SH-SY5Y (cell line): ENCODE results near the gene SP5.

ENCODE experiments used
- GATA2 ChIP-seq: IDR thresholded peaks from 2 replicates; pipeline ENCODE4 v1.6.1; 2011; ENCODE audit warnings: mild to moderate bottlenecking, low read depth, low read length
- GATA3 ChIP-seq: IDR thresholded peaks from 2 replicates; pipeline ENCODE4 v1.6.1; 2011; ENCODE audit warnings: low read depth, mild to moderate bottlenecking, low read length, moderate library complexity

The SP5 gene

GRCh38 chr2:170715062-170715931, at the start of gene SP5:
Gene SP5, plus strand, starts transcription at chr2:170715337. Its CDS starts 176 bp downstream, at chr2:170715513.
- TF ChIP-seq GATA2, result no peak
- TF ChIP-seq GATA3, result no peak

GRCh38 chr2:170665743-170666142, 49.4 kb upstream of the SP5 start:
- TF ChIP-seq GATA3 (no peak), GATA2 (no peak)

- TF ChIP-seq GATA3 (no peak), GATA2 (no peak)
These were observed 45.2 kb upstream of the SP5 start for GRCh38 chr2:170669909-170670308.

GRCh38 chr2:170670651-170671050, 44.5 kb upstream of the SP5 start:
- TF ChIP-seq GATA2, result no peak
- no peak for TF ChIP-seq GATA3

- TF ChIP-seq GATA2 (no peak), GATA3 (no peak)
These were observed 44.1 kb upstream of the SP5 start for GRCh38 chr2:170671079-170671478.

- TF ChIP-seq GATA2 (no peak), GATA3 (no peak)
These were observed 39.4 kb upstream of the SP5 start for GRCh38 chr2:170675701-170676100.

GRCh38 chr2:170679607-170680079, 35.5 kb upstream of the SP5 start:
- TF ChIP-seq GATA3, result no peak
- TF ChIP-seq GATA2, result no peak

GRCh38 chr2:170680172-170680941, 34.8 kb upstream of the SP5 start:
- TF ChIP-seq GATA2 (no peak), GATA3 (no peak)

- TF ChIP-seq GATA3 (no peak), GATA2 (no peak)
These were observed 33.8 kb upstream of the SP5 start for GRCh38 chr2:170681311-170681710.

GRCh38 chr2:170685591-170685990, 29.5 kb upstream of the SP5 start:
- TF ChIP-seq GATA3 (no peak), GATA2 (no peak)

- TF ChIP-seq GATA3 (no peak), GATA2 (no peak)
These were observed 25.7 kb upstream of the SP5 start for GRCh38 chr2:170689481-170689880.

GRCh38 chr2:170690640-170691039, 24.5 kb upstream of the SP5 start:
- TF ChIP-seq GATA3, result no peak
- no peak for TF ChIP-seq GATA2

- TF ChIP-seq GATA2, result no peak
- TF ChIP-seq GATA3, result no peak
These were observed 20.8 kb upstream of the SP5 start for GRCh38 chr2:170694316-170694715.

- TF ChIP-seq GATA3, result no peak
- TF ChIP-seq GATA2, result no peak
These were observed 19.4 kb upstream of the SP5 start for GRCh38 chr2:170695521-170696410.

- TF ChIP-seq GATA3, result no peak
- no peak for TF ChIP-seq GATA2
These were observed 18.2 kb upstream of the SP5 start for GRCh38 chr2:170696948-170697347.
